ENCODE results near the gene RGS6.

RGS6 gene

GRCh38 chr14:72501439-72501838 lies 569.2 kb downstream of the RGS6 start:
- DNase-seq (ENCODE audit: low spot score), result no peak

GRCh38 chr14:72503271-72503670 lies 571.0 kb downstream of the RGS6 start:
- no peak for DNase-seq (ENCODE audit: low spot score)

- no peak for DNase-seq (ENCODE audit: low spot score)
Observed at GRCh38 chr14:72503696-72504368, 571.6 kb downstream of the RGS6 start.

GRCh38 chr14:72510566-72510965 lies 578.3 kb downstream of the RGS6 start:
- no peak for DNase-seq (ENCODE audit: low spot score)

- DNase-seq (ENCODE audit: low spot score), result no peak
Observed at GRCh38 chr14:72512281-72512680, 580.1 kb downstream of the RGS6 start.

- no peak for DNase-seq (ENCODE audit: low spot score)
Observed at GRCh38 chr14:72512925-72513324, 580.7 kb downstream of the RGS6 start.

GRCh38 chr14:72513346-72513745 lies 581.1 kb downstream of the RGS6 start:
- no peak for DNase-seq (ENCODE audit: low spot score)

- peak; percentile 54 for DNase-seq (ENCODE audit: low spot score)
Observed at GRCh38 chr14:72513965-72514659, 581.9 kb downstream of the RGS6 start.

- DNase-seq (ENCODE audit: low spot score), result no peak
Observed at GRCh38 chr14:72514660-72515025, 582.4 kb downstream of the RGS6 start.

- no peak for DNase-seq (ENCODE audit: low spot score)
Observed at GRCh38 chr14:72515779-72516770, 583.8 kb downstream of the RGS6 start.

GRCh38 chr14:72516936-72517700 lies 584.9 kb downstream of the RGS6 start:
- peak; percentile 39 for DNase-seq (ENCODE audit: low spot score)

GRCh38 chr14:72517736-72518135 lies 585.5 kb downstream of the RGS6 start:
- no peak for DNase-seq (ENCODE audit: low spot score)

- DNase-seq (ENCODE audit: low spot score), result no peak
Observed at GRCh38 chr14:72518809-72519377, 586.7 kb downstream of the RGS6 start.

- DNase-seq (ENCODE audit: low spot score), result no peak
Observed at GRCh38 chr14:72519543-72519942, 587.3 kb downstream of the RGS6 start.

GRCh38 chr14:72521045-72521444 lies 588.8 kb downstream of the RGS6 start:
- DNase-seq (ENCODE audit: low spot score), result no peak

- DNase-seq (ENCODE audit: low spot score), result no peak
Observed at GRCh38 chr14:72521968-72522741, 589.9 kb downstream of the RGS6 start.

GRCh38 chr14:72522847-72523246 lies 590.6 kb downstream of the RGS6 start:
- DNase-seq (ENCODE audit: low spot score), result no peak

- DNase-seq (ENCODE audit: low spot score), result no peak
Observed at GRCh38 chr14:72523424-72524294, 591.4 kb downstream of the RGS6 start.

GRCh38 chr14:72524295-72524629 lies 592.0 kb downstream of the RGS6 start:
- DNase-seq (ENCODE audit: low spot score), result no peak
